GM12864 (cell line): Measurements from ENCODE around the gene TAPBP.
A peak's percentile ranks its signal among the peaks of the same experiment; 100 is the strongest.

Experiments used
- DNase-seq: peaks from one replicate; pipeline ENCODE4 v3.0.0-alpha.2; 2011; ENCODE audit warnings: low read depth
- H3K4me3 ChIP-seq: 2 replicates; pipeline ENCODE4 v1.5.1; 2011; ENCODE audit warnings: mild to moderate bottlenecking, low read depth, low read length, control low read depth
- TF ChIP-seq, protein P1 (sequence below): IDR thresholded peaks from 2 replicates; pipeline ENCODE4 v1.5.1; 2011; ENCODE audit warnings: low read depth, mild to moderate bottlenecking, moderate library complexity, low read length, control low read depth, inconsistent platforms; ENCODE audit errors: missing control alignments

Gene TAPBP

DNA sequence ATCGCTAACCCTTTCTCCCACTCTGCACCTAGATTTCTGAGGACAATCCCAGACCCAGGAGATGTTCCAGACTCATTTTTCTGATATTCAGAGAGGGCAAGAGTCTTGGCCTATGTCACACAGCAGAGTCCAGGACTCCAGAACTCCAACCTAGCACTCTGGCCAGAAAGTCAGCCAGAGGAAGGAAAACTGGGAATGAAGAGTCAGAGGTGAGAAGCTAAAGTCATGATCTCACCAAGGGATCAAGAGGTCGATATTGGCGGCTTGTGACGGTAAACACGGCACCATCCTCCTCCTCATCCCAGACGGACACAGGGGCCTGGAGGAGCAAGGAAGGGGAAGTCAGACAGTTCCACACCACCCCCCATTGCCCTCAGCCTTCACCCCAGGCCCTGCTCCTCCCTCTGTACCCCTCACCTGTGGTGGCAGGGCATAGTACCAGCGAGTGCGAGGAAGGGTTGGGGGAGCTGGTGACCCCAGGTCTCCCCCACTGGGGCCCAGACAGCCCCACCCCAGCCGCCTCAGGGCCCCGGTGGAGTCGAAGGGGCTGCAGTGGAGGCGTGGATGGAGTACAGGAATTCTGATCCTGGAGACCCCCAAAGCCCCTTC lies 17.0 kb downstream of the TAPBP start:
- no peak for DNase-seq
- TF ChIP-seq, protein P1, sequence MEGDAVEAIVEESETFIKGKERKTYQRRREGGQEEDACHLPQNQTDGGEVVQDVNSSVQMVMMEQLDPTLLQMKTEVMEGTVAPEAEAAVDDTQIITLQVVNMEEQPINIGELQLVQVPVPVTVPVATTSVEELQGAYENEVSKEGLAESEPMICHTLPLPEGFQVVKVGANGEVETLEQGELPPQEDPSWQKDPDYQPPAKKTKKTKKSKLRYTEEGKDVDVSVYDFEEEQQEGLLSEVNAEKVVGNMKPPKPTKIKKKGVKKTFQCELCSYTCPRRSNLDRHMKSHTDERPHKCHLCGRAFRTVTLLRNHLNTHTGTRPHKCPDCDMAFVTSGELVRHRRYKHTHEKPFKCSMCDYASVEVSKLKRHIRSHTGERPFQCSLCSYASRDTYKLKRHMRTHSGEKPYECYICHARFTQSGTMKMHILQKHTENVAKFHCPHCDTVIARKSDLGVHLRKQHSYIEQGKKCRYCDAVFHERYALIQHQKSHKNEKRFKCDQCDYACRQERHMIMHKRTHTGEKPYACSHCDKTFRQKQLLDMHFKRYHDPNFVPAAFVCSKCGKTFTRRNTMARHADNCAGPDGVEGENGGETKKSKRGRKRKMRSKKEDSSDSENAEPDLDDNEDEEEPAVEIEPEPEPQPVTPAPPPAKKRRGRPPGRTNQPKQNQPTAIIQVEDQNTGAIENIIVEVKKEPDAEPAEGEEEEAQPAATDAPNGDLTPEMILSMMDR = no peak
- peak overlapping the region; percentile 45 for H3K4me3 ChIP-seq

GRCh38 chr6:33295621-33296369 lies 18.1 kb downstream of the TAPBP start:
- no peak for DNase-seq
- no peak overlapping the region for H3K4me3 ChIP-seq
- TF ChIP-seq, protein P1 = no peak

- DNase-seq = no peak
- TF ChIP-seq, protein P1 = no peak
- no peak overlapping the region for H3K4me3 ChIP-seq
Observed at GRCh38 chr6:33294086-33294823, 19.6 kb downstream of the TAPBP start.

- no peak for DNase-seq
- H3K4me3 ChIP-seq = no peak overlapping the region
- TF ChIP-seq, protein P1 = no peak
Observed at GRCh38 chr6:33292996-33293682, 20.7 kb downstream of the TAPBP start.

- DNase-seq = no peak
- TF ChIP-seq, protein P1 = no peak
- peak overlapping the region; percentile 76 for H3K4me3 ChIP-seq
Observed at GRCh38 chr6:33290459-33290858, 23.4 kb downstream of the TAPBP start.

GRCh38 chr6:33289784-33290315 lies 24.0 kb downstream of the TAPBP start:
- H3K4me3 ChIP-seq = peak overlapping the region; percentile 76
- no peak for DNase-seq
- TF ChIP-seq, protein P1 = no peak
